Esophagus muscularis mucosa (tissue), 4 donors: ENCODE results near the gene DUSP6. TPM values are rescaled to one million over a fixed set of nuclear protein-coding genes. Genes with fewer than 3 reads are reported as not detected.

Source experiments
- DNase-seq: peaks from one replicate; pipeline ENCODE4 v3.0.0-alpha.2; 2017; ENCODE audit errors: extremely low spot score
- H3K27ac ChIP-seq, 4 donors: fragments of 200-600 bp; sonication (generic); replicated peaks in 1 of 4; 1 replicate in 3 of 4; 2 replicates in 1 of 4; pipeline ENCODE4 v1.5.1; 2016 to 2019; ENCODE audit warnings: mild to moderate bottlenecking in 1 of 4
- H3K27me3 ChIP-seq, 4 donors: fragments of 200-600 bp; sonication (generic); one replicate each; pipeline versions ENCODE4 v1.5.1 to v1.6.0; 2016 to 2019
- H3K36me3 ChIP-seq, 4 donors: fragments of 200-600 bp; sonication (generic); one replicate each; pipeline ENCODE4 v1.5.1; 2016 to 2019
- H3K4me1 ChIP-seq, 4 donors: fragments of 200-600 bp; sonication (generic); one replicate each; pipeline ENCODE4 v1.5.1; 2016 to 2019
- H3K4me3 ChIP-seq, 4 donors: fragments of 200-600 bp; sonication (generic); 1 replicate in 2 of 4; 2 replicates in 2 of 4; pipeline ENCODE4 v1.5.1; 2016 to 2019; ENCODE audit warnings: mild to moderate bottlenecking in 4 of 4, moderate library complexity in 1 of 4
- H3K9me3 ChIP-seq, 4 donors: fragments of 200-600 bp; sonication (generic); 1 replicate in 3 of 4; 2 replicates in 1 of 4; pipeline ENCODE4 v1.5.1; 2016 to 2019
- EP300 ChIP-seq: sonication (generic); formaldehyde crosslinking; IDR thresholded peaks from one replicate; pipeline ENCODE4 v1.6.1; 2017; ENCODE audit warnings: antibody characterized with exemption
- POLR2A ChIP-seq: fragments of 450-650 bp; IDR thresholded peaks from one replicate; pipeline ENCODE4 v1.6.1; 2017; ENCODE audit warnings: antibody characterized with exemption, moderate library complexity, mild to moderate bottlenecking, low read depth
- POLR2AphosphoS5 ChIP-seq, 2 donors: sonication (generic); formaldehyde crosslinking; IDR thresholded peaks; one replicate each; pipeline ENCODE4 v1.6.1; 2017; ENCODE audit warnings: antibody characterized with exemption in 2 of 2
- WGBS: methylation state at CpG from one replicate; pipeline ENCODE4 v1.1.5; 2018; 5-methylcytosine and 5-hydroxymethylcytosine counted together
- intact Hi-C: fragments of 100-400 bp; cut with DNase I; formaldehyde crosslinking; loops from one replicate; pipeline ENCODE4 v1.15.1; 2023
- total RNA-seq, 4 donors: library from RNA; depleted of rRNA; stranded (reverse); fragments of >200 nt; gene quantifications; one replicate each; pipeline versions ENCODE4 v1.1.0 to v1.2.1, GENCODE V29; 2016
- TF ChIP-seq, protein P1 (sequence below), 3 experiments: fragments of 200-600 bp in 2 of 3; fragments of 450-650 bp in 1 of 3; sonication (generic) in 2 of 3; IDR thresholded peaks; one replicate each; pipeline ENCODE4 v1.5.1; 2017 to 2019; ENCODE audit warnings: antibody characterized with exemption in 3 of 3, mild to moderate bottlenecking in 2 of 3, moderate library complexity in 1 of 3

The DUSP6 gene
- total RNA-seq, 4 donors from 2014 or later: 62.2 to 108 (median 77.4) TPM

GRCh38 chr12:89324437-89324836, 27.9 kb downstream of the DUSP6 start:
- Histone ChIP-seq H3K27ac (no peak overlapping the region), H3K27me3 (no peaks in the 10 kb centered on the region), H3K4me3 (no peak overlapping the region), H3K36me3 (no peaks in the 10 kb centered on the region), H3K9me3 (no peaks in the 10 kb centered on the region), H3K4me1 (peaks cover 0 to 20% (median 13%) of the 10 kb centered on the region in 4 donors)
- intact Hi-C loops: no loop called here
- DNase-seq: no peak
- 83% methylated on average over 7 of the region's 7 CpGs for WGBS
- TF ChIP-seq POLR2A (no peak), POLR2AphosphoS5 (IDR thresholded peaks at IDR 0.05) (no peak), EP300 (no peak)
- TF ChIP-seq, protein P1, sequence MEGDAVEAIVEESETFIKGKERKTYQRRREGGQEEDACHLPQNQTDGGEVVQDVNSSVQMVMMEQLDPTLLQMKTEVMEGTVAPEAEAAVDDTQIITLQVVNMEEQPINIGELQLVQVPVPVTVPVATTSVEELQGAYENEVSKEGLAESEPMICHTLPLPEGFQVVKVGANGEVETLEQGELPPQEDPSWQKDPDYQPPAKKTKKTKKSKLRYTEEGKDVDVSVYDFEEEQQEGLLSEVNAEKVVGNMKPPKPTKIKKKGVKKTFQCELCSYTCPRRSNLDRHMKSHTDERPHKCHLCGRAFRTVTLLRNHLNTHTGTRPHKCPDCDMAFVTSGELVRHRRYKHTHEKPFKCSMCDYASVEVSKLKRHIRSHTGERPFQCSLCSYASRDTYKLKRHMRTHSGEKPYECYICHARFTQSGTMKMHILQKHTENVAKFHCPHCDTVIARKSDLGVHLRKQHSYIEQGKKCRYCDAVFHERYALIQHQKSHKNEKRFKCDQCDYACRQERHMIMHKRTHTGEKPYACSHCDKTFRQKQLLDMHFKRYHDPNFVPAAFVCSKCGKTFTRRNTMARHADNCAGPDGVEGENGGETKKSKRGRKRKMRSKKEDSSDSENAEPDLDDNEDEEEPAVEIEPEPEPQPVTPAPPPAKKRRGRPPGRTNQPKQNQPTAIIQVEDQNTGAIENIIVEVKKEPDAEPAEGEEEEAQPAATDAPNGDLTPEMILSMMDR (IDR thresholded peaks at IDR 0.05): no peak

DNA sequence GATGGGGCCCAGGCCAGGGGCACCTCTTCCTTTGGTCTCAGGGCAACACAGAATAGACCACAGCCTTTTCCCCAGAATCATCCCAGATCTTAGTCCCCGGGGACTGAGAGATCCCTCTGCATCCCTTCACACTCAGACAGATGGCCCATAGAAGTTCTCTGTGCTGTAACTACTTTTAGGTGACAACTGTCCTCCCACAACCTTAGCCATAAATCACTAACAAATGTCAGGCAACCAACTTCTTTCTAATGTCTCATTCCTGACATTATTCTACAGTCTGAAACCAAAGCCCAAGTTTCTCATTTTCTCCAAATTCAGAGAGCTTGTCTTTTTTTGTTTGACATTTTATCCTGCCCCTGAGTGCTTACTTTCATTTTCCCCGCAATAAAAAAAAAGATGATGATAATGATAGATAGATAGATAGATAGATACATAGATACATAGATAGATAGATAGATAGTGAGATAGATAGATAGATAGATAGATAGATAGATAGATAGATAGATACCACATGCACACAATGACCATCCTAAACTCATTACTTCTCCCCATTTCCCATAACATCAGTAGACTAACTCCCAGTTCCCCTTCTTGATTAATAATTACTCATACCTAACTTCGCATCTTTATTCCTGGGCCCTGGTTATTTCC, 28.6 kb downstream of the DUSP6 start:
- Histone ChIP-seq H3K4me1 (peaks cover 0 to 20% (median 13%) of the 10 kb centered on the region in 4 donors), H3K36me3 (no peaks in the 10 kb centered on the region), H3K27ac (no peak overlapping the region), H3K4me3 (no peak overlapping the region), H3K27me3 (no peaks in the 10 kb centered on the region), H3K9me3 (no peaks in the 10 kb centered on the region)
- intact Hi-C loops: no loop called here
- TF ChIP-seq EP300: no peak
- no peak for TF ChIP-seq POLR2AphosphoS5 (IDR thresholded peaks at IDR 0.05)
- WGBS: 74% methylated on average over 3 of the region's 3 CpGs
- DNase-seq: no peak

DNA sequence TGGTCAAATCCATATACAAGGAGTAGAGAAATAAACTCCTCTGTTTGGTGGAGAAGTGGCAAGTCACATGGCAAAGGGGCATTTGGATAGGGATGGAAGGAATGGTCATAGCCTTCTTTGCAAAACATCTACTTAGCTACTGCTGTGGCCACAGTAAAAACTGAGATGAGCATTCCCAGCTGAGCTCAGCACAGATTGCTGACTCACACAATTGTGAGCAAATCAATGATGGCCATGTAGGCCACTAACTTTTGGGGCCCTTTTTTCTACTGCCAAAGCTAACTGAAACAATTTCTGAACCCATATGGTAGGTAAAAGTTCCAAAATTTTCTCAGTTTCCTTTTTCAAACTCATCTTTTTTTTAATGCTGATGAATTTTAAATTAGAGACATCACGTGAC, 31.6 kb downstream of the DUSP6 start:
- intact Hi-C loops: no loop called here
- WGBS: 100% methylated on average over 1 of the region's 1 CpG

DNA sequence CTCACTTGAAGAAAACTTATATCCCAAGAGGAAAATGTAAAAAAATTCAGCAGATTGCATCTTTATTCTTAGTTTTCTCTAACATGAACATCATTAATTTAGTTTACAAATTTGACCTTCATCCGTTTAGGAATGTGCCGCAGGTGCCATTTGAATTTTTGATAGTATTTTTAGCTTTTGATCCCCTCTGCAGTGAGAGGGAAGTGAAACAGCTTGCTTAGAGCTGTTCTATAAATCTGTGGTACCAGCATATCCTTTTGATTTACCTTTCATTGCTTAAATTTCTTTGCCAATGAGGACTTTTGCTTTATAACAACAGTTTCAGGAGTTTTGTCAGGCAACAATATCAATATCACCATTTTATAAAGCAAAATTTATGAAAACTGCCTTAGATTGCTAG, 32.7 kb downstream of the DUSP6 start:
- intact Hi-C loops: no loop called here
- no peak overlapping the region for H3K27ac ChIP-seq
- WGBS: 85% methylated on average over 2 of the region's 2 CpGs
- H3K4me3 ChIP-seq: no peak overlapping the region
- DNase-seq: no peak
- H3K27me3 ChIP-seq: no peaks in the 10 kb centered on the region
- TF ChIP-seq POLR2AphosphoS5 (IDR thresholded peaks at IDR 0.05) (no peak), EP300 (no peak), POLR2A (no peak)
- TF ChIP-seq, protein P1 (IDR thresholded peaks at IDR 0.05): no peak
- H3K9me3 ChIP-seq: no peaks in the 10 kb centered on the region
- no peaks in the 10 kb centered on the region for H3K36me3 ChIP-seq
- H3K4me1 ChIP-seq: peaks cover 0 to 9% (median 2%) of the 10 kb centered on the region in 4 donors

More for the DNA sequence above, 31.6 kb downstream of the DUSP6 start:
- no peaks in the 10 kb centered on the region for H3K36me3 ChIP-seq
- H3K27ac ChIP-seq: no peak overlapping the region
- TF ChIP-seq POLR2A (no peak), EP300 (no peak), POLR2AphosphoS5 (IDR thresholded peaks at IDR 0.05) (no peak)
- TF ChIP-seq, protein P1 (IDR thresholded peaks at IDR 0.05): no peak
- H3K9me3 ChIP-seq: no peaks in the 10 kb centered on the region
- H3K4me3 ChIP-seq: no peak overlapping the region
- peaks cover 0 to 9% (median 2%) of the 10 kb centered on the region in 4 donors for H3K4me1 ChIP-seq
- no peaks in the 10 kb centered on the region for H3K27me3 ChIP-seq
- no peak for DNase-seq

- H3K9me3 ChIP-seq: no peaks in the 10 kb centered on the region
- 64% methylated on average over 4 of the region's 4 CpGs for WGBS
- DNase-seq: no peak
- H3K36me3 ChIP-seq: no peaks in the 10 kb centered on the region
- TF ChIP-seq POLR2AphosphoS5 (IDR thresholded peaks at IDR 0.05): peak in 1 of 2 donors; percentile 13
- no peak for TF ChIP-seq POLR2A
- H3K27me3 ChIP-seq: no peaks in the 10 kb centered on the region
- no peak overlapping the region for H3K4me3 ChIP-seq
- intact Hi-C loops: no loop called here
- peaks cover 0 to 9% (median 2%) of the 10 kb centered on the region in 4 donors for H3K4me1 ChIP-seq
- H3K27ac ChIP-seq: no peak overlapping the region
These were observed 33.2 kb downstream of the DUSP6 start for GRCh38 chr12:89319122-89319521.
